SIG-M5 (cell line): Measurements from ENCODE around the gene BCAS1.
"Not testable (repeated sequence)": the region's sequence is repeated elsewhere in the genome, so short reads cannot be mapped to it uniquely, and the experiment has no call there.

Source experiments
- DNase-seq: peaks from one replicate; lab custom pipeline; 2025; lab: John Stamatoyannopoulos, UW

The BCAS1 gene

DNA sequence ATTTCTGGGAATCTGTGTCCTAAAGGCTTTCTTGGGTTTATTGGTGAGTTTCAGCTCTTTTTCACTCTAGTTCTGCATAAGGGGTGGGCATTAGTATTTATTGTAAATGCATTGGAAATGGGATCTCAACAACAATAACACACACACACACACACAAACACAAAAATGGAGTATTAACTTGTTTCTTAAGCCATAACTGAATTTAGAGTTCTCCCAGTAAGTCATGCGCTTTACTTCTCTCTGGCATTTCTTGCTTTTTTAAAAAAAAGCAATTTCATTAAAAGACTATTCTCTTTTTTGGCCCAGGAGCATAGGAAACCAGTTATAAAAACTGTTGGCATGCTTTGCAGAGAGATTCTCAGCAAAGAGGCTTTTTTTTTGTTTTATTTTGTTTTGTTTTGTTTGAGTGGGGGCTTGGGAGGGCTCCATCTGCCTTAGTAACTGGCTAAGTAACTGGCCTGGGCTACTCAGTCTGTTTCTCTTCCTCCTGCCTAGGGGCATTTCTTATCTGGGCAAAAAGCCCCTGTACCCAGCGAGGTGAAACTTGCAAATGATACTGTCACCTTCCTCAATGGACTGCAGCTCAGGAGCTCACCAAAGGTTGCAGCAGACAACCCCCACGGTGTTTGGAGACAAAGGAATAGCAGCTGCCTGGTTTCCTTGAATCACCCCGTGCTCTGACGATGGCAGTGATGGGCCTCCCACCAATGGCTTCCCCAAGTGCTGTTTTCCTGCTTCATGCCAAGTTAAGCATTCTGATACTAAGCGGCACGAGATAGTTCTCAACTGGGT, 128.5 kb downstream of the BCAS1 start:
- no peak for DNase-seq

DNA sequence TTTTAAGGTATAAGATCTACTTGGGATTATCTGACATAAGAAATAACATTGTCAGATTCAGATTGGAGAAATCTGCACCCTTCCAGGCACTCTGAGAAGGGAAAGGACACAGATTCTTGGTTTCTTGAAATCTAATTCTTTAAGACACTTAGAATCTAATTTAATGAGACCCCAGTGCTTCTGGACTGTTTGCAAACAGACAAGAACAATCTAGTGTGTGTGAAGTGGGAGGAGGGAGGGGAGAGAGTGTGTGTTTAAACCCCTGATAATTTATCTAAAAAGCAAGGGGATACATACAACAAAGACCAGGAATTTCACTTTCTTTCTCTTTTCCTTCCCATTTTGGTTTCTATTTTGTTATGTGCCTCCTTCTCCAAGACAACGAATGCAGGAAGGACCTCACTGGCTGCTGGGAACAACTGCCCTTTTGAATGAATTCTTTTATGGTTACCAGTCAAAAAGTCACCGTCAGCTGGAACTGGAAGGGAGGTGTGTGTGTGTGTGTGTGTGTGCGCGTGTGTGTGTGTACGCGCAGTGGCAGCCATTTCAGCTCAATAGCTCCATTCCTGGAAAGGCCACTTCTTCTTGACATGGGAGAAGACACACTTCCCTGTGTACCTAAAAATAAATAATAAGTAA, 129.4 kb downstream of the BCAS1 start:
- no peak for DNase-seq

DNA sequence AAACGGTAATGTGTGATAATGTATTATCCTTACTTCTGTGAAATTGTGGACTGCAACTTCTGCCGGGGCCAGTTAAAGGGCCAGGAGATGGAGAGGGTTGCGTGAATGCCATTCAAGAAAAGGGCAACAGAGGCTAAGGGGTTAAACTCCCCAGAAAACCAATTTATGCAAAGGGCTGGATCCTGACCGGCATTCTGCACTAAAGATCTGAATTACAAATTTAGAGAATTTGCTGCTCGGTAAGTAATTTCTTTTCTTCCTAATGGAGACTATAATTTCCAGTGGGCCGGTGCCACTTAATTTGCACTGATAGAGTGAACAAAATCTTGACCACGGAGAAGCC, 130.1 kb downstream of the BCAS1 start:
- DNase-seq: no peak

DNA sequence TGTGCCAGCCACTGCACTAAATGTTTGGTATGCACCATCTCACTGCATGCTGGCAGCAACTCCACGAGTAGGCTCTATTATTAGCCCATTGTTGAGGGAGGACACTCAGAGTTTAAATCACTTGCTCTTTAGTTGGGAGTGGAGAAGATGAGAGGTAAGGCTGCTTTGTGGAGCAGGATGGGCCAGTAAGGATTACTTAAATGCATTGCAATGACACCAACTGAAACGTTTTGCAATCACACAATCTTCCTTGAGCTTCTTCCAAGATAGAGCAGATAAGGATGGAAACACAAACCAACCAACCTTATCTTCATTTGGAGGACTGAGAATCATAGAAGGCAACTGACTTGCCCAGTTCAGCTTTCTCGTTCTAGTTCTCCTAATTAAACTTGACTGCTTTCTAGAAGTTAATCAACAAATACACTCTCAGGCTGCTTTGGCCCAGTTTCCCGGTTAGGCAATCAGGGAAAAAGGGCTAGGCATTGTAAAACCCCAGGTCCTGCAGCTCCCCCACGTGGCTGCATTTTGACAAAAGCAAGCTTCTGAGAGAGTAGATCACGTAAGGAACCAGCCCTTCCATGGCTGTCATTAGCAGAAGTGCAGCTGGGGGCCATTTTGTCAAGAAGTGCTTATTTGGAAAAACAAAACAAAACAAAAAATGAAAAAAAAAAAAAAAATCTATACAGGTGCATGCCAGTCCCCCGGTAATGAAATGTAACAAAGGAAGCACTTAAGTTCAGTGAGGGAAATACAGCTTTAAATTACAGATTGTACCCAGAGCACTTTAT, 130.6 kb downstream of the BCAS1 start:
- DNase-seq: peak; percentile 66

DNA sequence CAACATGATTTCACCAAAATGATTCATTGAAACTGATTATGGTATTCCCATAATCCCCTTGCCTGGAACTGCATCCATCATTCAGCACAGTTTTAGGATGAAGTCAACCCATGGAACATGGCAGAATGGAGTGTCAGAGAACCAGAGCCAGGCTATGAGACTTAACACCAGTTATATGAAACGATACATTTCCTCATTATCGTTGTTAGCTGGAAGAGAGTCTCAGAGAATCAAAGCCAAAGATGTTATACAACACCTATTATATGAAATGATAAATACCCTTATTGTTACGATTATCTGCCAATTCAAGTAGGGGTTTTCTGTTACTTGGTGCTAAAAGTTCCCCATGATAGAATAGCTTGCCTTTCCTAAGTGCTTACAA, 131.2 kb downstream of the BCAS1 start:
- DNase-seq: no peak

DNA sequence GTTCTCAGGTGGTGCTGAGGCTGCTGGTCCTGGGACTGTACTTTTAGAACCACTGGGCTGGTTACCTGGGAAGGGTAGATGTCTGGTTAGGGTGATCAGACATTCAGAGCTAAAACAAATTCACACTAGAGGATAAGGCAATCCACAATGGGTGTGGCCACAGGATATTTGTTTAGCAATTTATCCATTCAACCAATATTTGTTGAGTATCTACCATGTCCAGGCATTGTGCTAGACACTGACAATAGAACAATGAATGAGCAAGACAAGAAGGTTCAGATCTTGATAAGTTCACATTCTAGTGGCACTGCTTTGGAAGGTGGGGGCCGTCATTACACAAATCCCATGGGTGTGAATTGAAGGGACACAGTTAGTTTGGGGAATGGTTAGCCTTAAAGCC, 131.7 kb downstream of the BCAS1 start:
- no peak for DNase-seq

DNA sequence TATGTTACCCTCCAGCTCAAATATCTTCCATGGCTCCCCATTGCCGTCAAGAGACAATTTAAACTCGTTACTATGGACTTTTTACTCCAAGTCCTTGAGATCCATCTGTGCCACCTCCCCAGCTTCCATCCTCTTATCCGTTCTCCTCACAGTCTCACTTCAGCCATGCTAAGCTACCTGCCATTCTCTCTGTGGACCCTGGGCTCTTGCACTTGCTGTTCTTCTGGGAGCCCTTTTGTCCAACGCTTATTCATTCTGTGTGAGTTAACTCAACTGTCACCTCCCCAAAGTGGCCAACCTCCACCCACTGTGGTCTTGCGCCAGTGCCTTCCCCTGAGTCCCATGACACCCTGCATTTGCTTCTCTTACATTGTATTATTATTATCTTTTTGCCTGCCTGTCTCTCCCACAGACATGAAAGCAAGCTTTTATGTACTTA, 132.4 kb downstream of the BCAS1 start:
- DNase-seq: no peak

DNA sequence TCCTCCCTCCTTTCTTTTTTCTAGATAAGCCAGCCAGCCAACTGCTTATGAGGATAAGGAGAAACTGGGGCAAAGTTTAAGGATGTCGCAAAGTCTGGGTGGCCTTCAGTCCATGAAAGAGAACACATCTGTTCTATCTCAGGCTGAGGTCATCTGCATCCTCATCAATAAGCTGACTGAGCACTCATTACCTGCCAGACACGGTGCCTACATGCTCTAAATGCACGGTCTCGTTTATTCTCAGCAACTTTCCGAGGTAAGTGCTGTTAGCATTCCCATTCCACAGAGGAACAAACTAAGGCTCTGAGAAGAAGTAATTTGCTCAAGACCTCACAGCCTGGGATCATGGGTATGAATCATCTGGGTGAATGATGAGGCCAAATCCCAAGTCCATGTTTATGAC, 133.1 kb downstream of the BCAS1 start:
- DNase-seq: no peak

DNA sequence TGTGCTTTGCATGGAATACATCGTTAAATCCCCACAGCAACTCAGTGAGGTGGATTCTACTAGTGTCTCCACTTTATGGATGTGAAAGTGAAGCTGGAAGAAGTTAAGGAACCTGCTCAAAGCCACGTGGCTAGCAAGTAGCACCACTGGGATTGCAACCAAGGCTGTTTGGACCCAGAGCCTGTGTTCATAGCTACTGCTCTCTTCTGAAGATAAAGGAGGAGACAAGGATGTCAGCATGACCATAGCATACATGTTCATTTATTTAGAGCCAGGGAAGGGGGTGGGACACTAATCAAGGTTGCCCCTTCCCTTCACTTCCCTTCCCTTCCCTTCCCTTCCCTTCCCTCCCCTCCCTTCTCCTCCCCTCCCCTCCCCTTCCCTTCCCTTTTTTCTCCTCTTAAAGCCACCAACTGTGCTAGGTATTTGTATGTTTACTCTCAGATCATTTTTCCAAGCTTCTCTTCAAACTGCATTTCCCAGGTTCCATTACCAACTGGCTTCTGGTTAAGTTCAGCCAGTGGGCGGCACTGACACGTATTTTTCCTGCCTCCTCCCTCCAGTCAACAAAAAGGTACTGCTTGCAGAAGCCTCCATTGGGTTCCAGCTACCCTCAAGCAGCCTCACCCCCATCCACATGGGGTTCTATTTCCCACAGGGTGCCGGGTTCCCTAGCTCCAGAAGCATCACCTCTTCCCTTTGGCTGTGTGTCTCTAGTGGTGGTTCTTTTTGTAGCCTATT, 134.9 kb downstream of the BCAS1 start:
- no peak for DNase-seq

DNA sequence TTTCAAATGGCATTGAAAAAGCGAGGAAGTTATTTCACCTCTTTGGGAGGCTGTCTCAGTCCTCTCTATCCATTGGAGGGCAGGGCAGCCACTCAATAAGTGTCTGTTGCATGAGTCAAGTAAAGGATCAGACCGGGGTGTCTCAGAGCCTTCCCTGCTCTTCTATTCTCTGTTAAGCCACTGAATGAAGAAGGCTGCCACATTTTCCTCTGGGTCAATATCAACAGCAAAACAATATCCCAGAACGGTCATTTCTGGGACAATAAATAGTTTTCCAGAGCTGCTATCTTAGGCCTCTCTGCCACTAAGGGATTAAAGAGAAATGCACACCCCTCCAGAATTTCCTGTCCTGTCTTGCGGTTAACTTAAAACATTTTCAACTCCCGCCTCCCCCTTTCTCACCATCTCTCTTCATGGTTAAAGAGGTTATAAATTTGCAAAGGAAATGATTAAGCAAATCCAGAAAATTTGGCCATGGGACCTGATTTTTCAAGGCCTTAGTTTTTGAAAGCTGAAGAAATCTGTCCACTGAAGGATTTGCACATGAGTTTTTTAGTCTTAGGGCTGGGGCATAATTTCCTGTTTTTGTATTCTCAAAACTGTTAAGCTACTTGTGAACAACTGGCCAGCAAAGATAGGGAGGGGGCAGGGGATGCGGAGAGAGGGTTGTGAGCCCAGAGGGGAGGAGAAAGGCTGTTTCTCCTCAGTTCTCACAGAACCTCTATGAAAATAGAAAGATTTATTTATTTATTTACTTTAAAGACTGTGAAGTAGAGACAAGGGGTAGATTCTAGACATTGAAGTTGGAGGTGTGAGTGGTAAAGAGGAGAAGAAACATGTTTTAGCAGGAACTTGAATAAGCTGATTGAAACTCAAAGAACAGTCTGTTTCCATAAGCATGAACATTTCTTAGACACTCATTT, 135.7 kb downstream of the BCAS1 start:
- DNase-seq: no peak

DNA sequence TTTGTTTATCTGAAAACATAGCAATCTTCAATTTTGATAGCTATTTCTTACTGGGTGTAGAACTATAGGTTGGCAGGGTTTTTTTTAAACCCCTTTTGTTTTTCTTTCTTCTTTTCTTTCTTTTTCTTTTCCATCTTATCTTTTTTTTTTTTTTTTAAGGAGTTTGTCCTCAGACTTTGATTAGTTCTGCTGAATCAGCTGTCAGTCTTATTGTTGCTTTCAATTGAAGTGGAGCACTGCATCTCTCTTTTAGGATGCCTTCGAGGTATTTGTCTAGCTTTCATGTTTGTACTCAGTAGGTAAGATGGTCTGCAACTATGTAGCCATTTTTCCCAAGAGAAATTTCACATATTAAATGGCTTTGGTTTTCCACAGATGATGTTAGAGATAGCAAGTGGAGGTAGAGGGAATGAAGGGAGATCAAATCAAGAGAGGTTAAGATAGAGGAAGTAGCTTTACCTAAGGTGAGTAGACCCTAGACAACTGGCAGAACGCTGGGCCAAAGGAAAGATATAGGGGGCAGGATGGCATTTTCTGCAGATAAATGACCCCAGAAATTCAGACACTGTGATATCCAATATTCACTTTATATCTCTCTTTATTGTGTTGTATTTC, 137.1 kb downstream of the BCAS1 start:
- DNase-seq: no peak

DNA sequence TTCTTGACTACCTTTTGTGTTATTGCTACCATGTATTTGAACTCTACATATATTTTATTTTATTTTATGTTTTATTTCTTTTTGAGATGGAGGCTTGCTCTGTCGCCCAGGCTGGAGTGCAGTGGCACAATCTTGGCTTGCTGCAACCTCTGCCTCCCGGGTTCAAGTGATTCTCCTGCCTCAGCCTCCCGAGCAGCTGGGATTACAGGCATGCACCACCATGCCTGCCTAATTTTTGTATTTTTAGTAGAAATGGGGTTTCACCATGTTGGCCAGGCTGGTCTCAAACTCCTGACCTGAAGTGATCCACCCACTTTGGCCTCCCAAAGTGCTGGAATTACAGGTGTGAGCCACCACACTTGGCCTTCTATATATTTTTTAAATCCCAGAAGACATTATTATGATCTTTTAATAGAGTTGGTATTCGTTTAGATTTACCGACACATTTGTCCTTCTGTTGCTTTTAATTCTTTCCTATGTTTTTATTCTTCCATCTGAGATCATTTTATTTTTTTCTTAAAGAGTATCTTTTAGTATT, 137.7 kb downstream of the BCAS1 start:
- DNase-seq: not testable (repeated sequence)

DNA sequence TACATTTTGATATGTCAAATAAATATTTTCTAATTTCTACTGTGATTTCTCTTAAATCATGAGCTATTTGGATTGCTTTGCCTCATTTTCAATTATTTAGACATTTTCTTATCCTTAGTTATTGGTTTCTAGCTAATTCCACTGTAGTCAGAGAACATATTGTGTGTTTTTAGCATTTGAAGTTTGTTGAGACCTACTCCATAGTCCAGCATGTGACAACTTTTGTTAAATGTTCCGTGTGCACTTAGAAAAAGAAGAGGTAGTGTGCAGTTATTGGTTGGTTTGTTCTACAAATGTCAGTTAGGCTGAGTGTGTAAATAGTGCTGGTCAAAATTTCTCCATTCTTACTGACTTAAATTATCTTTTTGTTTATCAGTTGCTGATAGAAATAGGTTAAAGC, 138.8 kb downstream of the BCAS1 start:
- no peak for DNase-seq

DNA sequence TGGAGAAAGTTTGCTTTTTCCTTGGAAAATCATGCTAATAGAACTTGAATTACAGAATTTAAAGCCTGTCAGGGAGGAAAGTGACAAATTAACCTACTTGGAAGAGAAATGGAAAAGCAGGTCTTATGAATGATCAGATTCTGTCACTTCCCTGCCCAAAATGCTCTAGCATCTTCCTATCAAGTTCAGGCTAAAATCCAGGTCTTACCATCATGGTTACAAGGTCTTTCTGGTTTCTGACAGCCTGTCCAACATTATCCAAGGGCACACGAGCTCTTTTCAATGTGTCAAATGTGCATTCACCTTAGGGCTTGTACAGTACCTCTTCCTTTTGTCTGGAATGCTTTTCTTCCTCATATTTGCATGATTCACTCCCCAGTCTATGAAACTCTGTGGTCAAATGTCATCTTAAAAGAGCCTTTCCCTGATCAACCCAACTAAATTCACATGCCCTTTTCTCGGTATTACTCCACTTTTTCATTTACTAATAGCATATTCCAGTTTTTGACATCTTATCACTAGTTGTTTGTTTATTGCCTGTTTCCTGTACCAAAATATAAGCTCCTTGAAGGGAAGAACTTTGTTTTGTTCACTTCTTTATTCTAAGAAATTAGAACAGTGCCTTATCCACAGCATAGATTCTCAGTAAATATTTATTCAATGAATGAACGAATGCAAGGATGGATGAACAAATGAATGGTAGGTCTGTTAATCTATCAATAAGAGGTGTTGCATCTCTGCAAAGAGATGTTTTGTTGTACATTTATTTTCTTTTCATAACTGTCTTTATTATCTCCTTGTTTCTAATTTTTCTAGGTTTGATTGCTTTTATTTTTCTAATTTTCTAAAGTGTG, 139.5 kb downstream of the BCAS1 start:
- no peak for DNase-seq

DNA sequence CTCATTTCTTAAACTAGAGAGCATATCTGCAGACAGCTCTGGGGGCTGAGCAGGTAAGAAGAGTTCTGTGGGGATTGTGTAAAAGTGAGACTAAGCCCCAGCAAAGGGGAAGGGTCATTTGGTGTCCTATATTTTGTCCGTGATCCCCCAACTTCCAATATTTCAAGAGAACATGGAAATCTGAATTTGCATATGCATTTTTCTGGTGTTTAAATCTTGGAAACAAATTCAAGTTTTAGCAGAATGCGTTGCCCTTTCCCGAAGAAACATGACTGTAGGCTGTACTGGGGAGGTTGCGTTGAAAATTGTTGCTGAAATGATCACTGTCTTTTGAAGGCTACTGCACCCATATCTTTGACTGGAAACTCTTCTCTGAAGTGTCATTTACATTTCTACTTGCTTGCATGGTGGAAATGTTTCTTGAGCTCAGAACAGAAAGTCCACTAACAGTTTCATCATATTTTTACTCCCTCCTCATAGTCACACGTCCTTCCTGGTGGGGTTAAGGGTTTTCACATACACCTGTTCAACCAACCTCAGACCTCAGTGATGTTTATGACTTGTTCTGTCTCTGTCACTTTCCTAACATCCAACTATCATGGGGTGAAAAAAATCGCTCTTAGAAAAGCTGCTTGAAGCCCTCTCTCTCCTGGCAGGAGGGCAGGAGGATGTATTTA, 140.3 kb downstream of the BCAS1 start:
- DNase-seq: no peak

DNA sequence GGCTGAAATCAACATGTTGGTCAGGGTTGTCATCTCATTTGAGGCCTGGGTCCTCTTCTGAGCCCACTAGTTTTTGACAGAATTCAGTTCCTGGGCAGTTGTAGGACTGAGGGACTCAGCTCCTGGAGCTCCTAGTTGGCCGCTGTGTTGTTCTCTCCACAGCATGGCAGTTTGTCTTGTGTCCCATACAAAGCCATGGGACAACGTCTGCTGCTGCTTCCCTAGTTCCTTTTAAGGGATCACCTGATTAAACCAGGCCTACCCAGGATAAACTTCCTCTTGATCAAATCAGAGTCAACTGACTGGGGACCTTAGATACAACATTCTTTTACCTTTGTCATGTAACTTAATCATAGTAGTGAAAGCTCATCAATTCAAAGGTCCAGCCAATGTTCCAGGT, 141.0 kb downstream of the BCAS1 start:
- DNase-seq: no peak

DNA sequence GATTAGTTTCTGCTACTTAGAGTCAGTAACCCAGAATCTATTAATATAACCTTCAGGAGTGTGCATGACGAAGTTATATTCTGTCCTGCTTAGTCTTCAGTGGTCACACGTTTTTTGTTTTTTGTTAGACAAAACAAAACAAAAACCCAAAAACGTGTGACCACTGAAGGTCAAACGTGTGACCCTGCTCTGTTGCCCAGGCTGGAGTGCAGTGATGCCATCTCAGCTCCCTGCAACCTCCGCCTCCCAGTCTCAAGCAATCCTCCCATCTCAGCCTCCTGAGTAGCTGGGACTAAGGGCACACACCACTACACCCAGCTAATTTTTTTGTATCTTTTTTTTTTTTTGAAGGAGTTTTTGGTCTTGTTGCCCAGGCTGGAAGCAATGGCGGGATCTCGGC, 142.4 kb downstream of the BCAS1 start:
- DNase-seq: no peak

DNA sequence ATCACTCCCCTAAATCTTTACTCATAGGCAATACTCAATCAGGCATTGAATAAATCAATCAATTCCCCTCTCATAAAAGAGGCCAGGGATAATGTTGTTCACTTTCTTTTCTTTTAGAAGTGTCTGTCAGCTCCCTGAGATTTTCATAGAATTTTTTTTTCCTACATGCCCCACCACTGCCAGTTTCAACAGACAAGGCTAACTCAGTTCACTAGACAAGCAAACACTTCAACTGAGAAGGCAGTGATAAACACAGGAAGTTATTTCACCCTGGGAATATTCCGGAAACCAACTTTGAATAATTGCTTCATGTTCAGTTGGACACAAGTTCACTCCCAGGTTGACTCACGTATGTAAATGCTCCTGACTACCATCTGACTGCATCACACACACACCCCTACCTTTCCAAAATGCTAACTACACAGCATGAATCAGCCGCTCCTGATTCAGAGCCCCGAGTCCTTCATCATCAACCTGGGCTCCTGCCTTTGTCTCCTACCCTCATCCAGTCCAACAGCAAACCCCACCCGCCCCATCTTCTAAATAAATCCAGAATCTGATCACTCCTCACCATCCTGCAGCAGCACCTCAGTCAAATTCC, 143.9 kb downstream of the BCAS1 start:
- DNase-seq: no peak
